A549 (cell line): ENCODE measurements around the gene TIGD1.

ENCODE experiments used
- EHMT2 ChIP-seq: fragments of 200-600 bp; sonication (generic); IDR thresholded peaks from 2 replicates; pipeline ENCODE4 v1.6.1; 2016; ENCODE audit warnings: antibody characterized with exemption, low read depth, mild to moderate bottlenecking, moderate library complexity
- TF ChIP-seq, protein P1 (sequence below): fragments of >200 bp; sonication (Bioruptor Twin); formaldehyde crosslinking; IDR thresholded peaks from 3 replicates; pipeline ENCODE4 v1.5.1; 2016

DNA sequence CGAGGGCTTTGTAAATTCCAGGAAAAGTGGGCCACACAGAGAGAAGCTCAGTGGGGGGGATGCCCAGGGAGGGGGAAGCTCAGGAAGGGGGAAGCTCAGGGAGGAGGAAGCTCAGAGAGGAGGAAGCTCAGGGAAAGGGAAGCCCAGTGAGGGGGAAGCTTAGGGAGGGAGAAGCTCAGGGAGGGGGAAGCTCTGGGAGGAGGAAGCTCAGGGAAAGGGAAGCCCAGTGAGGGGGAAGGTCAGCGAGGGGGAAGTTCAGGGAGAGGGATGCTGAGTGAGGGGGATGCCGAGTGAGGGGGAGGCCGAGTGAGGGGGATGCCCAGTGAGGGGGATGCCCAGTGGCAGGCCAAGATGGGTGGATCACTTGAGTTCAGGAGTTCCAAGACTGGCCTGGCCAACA lies 11.7 kb downstream of the TIGD1 start:
- TF ChIP-seq, protein P1, sequence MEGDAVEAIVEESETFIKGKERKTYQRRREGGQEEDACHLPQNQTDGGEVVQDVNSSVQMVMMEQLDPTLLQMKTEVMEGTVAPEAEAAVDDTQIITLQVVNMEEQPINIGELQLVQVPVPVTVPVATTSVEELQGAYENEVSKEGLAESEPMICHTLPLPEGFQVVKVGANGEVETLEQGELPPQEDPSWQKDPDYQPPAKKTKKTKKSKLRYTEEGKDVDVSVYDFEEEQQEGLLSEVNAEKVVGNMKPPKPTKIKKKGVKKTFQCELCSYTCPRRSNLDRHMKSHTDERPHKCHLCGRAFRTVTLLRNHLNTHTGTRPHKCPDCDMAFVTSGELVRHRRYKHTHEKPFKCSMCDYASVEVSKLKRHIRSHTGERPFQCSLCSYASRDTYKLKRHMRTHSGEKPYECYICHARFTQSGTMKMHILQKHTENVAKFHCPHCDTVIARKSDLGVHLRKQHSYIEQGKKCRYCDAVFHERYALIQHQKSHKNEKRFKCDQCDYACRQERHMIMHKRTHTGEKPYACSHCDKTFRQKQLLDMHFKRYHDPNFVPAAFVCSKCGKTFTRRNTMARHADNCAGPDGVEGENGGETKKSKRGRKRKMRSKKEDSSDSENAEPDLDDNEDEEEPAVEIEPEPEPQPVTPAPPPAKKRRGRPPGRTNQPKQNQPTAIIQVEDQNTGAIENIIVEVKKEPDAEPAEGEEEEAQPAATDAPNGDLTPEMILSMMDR, result no peak
- no peak for TF ChIP-seq EHMT2
